Measurements from ENCODE around the gene SLC39A11.
"Not testable (repeated sequence)": the region's sequence is repeated elsewhere in the genome, so short reads cannot be mapped to it uniquely, and the experiment has no call there.

The SLC39A11 gene

GRCh38 chr17:72775237-72775636, 317.3 kb downstream of the SLC39A11 start:
- no peak for TF ChIP-seq CTCF (conservative IDR thresholded peaks at IDR 0.05; ENCODE audit: low read depth, low read length)
- DNase-seq (ENCODE audit: low read depth), result no peak
- H3K4me3 ChIP-seq (ENCODE audit: low read depth, low read length), result no peak overlapping the region

GRCh38 chr17:72774236-72774635, 318.3 kb downstream of the SLC39A11 start:
- TF ChIP-seq CTCF (conservative IDR thresholded peaks at IDR 0.05; ENCODE audit: low read depth, low read length), result no peak
- no peak for DNase-seq (ENCODE audit: low read depth)
- H3K4me3 ChIP-seq (ENCODE audit: low read depth, low read length), result no peak overlapping the region

- not testable (repeated sequence) for H3K4me3 ChIP-seq (ENCODE audit: low read depth, low read length); DNase-seq (ENCODE audit: low read depth)
Measured at GRCh38 chr17:72773225-72773624, 319.3 kb downstream of the SLC39A11 start.

- no peak overlapping the region for H3K4me3 ChIP-seq (ENCODE audit: low read depth, low read length)
- DNase-seq (ENCODE audit: low read depth), result no peak
- no peak for TF ChIP-seq CTCF (conservative IDR thresholded peaks at IDR 0.05; ENCODE audit: low read depth, low read length)
Measured at GRCh38 chr17:72772331-72772821, 320.1 kb downstream of the SLC39A11 start.

GRCh38 chr17:72771734-72772133, 320.8 kb downstream of the SLC39A11 start:
- no peak for TF ChIP-seq CTCF (conservative IDR thresholded peaks at IDR 0.05; ENCODE audit: low read depth, low read length)
- no peak for DNase-seq (ENCODE audit: low read depth)
- H3K4me3 ChIP-seq (ENCODE audit: low read depth, low read length), result no peak overlapping the region

- no peak for TF ChIP-seq CTCF (conservative IDR thresholded peaks at IDR 0.05; ENCODE audit: low read depth, low read length)
- DNase-seq (ENCODE audit: low read depth), result no peak
Measured at GRCh38 chr17:72766761-72767356, 325.6 kb downstream of the SLC39A11 start.

GRCh38 chr17:72765368-72766153, 326.9 kb downstream of the SLC39A11 start:
- DNase-seq (ENCODE audit: low read depth), result no peak
- TF ChIP-seq CTCF (conservative IDR thresholded peaks at IDR 0.05; ENCODE audit: low read depth, low read length), result no peak
- H3K4me3 ChIP-seq (ENCODE audit: low read depth, low read length), result no peak overlapping the region

More at GRCh38 chr17:72766761-72767356, 325.6 kb downstream of the SLC39A11 start:
- no peak overlapping the region for H3K4me3 ChIP-seq (ENCODE audit: low read depth, low read length)
